Measurements from ENCODE around the gene PSAT1. TPM values are rescaled to one million over a fixed set of nuclear protein-coding genes. Genes with fewer than 3 reads are reported as not detected.

PSAT1 gene
- total and polyA plus RNA-seq, 2 of the 13 experiments (the other 11 are each of a cell fraction or from before 2014, with no cell fraction given) = 135 to 229 TPM

DNA sequence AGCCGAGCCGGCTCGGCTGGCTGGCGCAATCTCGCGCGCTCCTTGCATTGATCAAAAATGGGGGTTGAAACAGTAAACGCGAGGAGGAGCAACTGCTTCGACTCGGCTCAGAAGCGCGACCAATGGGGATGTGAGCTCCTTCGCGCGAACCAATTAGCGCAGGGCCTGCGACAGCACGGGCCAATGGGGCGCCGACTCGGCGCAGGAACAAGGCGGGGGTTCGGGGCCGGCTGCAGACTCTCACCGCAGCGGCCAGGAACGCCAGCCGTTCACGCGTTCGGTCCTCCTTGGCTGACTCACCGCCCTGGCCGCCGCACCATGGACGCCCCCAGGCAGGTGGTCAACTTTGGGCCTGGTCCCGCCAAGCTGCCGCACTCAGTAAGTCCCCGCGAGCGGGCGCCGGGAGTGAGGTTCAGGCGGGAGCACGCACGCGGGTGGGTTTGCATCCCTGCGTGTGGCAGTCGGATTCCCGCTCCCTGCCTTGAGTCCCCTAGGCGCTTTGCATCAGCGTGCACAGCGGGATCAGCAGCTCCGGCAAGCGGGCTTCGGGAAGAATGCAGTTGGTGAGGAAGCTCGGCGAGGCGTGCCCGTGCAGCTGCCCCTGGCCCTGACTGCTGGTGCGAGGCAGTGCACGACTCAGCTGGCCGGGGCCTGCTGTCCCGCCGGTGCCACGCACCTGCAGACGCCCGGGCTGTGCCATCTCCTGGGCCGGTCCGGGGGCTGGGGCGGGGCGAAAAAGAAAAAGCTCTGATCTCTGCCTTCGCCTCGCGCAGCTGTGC, at the start of gene PSAT1 (continued):
- TF ChIP-seq, protein P1, sequence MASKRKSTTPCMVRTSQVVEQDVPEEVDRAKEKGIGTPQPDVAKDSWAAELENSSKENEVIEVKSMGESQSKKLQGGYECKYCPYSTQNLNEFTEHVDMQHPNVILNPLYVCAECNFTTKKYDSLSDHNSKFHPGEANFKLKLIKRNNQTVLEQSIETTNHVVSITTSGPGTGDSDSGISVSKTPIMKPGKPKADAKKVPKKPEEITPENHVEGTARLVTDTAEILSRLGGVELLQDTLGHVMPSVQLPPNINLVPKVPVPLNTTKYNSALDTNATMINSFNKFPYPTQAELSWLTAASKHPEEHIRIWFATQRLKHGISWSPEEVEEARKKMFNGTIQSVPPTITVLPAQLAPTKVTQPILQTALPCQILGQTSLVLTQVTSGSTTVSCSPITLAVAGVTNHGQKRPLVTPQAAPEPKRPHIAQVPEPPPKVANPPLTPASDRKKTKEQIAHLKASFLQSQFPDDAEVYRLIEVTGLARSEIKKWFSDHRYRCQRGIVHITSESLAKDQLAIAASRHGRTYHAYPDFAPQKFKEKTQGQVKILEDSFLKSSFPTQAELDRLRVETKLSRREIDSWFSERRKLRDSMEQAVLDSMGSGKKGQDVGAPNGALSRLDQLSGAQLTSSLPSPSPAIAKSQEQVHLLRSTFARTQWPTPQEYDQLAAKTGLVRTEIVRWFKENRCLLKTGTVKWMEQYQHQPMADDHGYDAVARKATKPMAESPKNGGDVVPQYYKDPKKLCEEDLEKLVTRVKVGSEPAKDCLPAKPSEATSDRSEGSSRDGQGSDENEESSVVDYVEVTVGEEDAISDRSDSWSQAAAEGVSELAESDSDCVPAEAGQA (IDR thresholded peaks at IDR 0.05; ENCODE audit: low read depth) = peak; percentile 75; the same call in 1 of the 2 replicates
- TF ChIP-seq, protein P1 (CRISPR knock-in tag; IDR thresholded peaks at IDR 0.05; ENCODE audit: borderline replicate concordance) = peak; percentile 82
- TF ChIP-seq, protein P2, sequence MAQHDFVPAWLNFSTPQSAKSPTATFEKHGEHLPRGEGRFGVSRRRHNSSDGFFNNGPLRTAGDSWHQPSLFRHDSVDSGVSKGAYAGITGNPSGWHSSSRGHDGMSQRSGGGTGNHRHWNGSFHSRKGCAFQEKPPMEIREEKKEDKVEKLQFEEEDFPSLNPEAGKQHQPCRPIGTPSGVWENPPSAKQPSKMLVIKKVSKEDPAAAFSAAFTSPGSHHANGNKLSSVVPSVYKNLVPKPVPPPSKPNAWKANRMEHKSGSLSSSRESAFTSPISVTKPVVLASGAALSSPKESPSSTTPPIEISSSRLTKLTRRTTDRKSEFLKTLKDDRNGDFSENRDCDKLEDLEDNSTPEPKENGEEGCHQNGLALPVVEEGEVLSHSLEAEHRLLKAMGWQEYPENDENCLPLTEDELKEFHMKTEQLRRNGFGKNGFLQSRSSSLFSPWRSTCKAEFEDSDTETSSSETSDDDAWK (CRISPR knock-in tag; IDR thresholded peaks at IDR 0.05) = no peak
- TF ChIP-seq PHF21A (CRISPR knock-in tag; IDR thresholded peaks at IDR 0.05) = peak; percentile 51; the same call in 1 of the 2 replicates
- TF ChIP-seq SPEN (CRISPR knock-in tag; IDR thresholded peaks at IDR 0.05; ENCODE audit: low read depth) = no peak; the same call in 1 of the 2 replicates
- TF ChIP-seq YEATS4 (CRISPR knock-in tag; IDR thresholded peaks at IDR 0.05; ENCODE audit: borderline replicate concordance) = peak; percentile 83
- peak; percentile 63 for TF ChIP-seq HNRNPLL (IDR thresholded peaks at IDR 0.05; ENCODE audit: low read depth, low read length, poor library complexity, severe bottlenecking)
- no peak for TF ChIP-seq NR3C1 (CRISPR knock-in tag; IDR thresholded peaks at IDR 0.05)
- TF ChIP-seq TEAD2 (CRISPR knock-in tag; IDR thresholded peaks at IDR 0.05) = no peak
- no peak for TF ChIP-seq ZNF782 (CRISPR knock-in tag; IDR thresholded peaks at IDR 0.05; ENCODE audit: borderline replicate concordance)
- TF ChIP-seq, protein P3, sequence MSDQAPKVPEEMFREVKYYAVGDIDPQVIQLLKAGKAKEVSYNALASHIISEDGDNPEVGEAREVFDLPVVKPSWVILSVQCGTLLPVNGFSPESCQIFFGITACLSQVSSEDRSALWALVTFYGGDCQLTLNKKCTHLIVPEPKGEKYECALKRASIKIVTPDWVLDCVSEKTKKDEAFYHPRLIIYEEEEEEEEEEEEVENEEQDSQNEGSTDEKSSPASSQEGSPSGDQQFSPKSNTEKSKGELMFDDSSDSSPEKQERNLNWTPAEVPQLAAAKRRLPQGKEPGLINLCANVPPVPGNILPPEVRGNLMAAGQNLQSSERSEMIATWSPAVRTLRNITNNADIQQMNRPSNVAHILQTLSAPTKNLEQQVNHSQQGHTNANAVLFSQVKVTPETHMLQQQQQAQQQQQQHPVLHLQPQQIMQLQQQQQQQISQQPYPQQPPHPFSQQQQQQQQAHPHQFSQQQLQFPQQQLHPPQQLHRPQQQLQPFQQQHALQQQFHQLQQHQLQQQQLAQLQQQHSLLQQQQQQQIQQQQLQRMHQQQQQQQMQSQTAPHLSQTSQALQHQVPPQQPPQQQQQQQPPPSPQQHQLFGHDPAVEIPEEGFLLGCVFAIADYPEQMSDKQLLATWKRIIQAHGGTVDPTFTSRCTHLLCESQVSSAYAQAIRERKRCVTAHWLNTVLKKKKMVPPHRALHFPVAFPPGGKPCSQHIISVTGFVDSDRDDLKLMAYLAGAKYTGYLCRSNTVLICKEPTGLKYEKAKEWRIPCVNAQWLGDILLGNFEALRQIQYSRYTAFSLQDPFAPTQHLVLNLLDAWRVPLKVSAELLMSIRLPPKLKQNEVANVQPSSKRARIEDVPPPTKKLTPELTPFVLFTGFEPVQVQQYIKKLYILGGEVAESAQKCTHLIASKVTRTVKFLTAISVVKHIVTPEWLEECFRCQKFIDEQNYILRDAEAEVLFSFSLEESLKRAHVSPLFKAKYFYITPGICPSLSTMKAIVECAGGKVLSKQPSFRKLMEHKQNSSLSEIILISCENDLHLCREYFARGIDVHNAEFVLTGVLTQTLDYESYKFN (CRISPR knock-in tag; conservative IDR thresholded peaks at IDR 0.05) = no peak
- TF ChIP-seq IRF2 (CRISPR knock-in tag; IDR thresholded peaks at IDR 0.05) = no peak
- TF ChIP-seq TP53 (CRISPR knock-in tag; conservative IDR thresholded peaks at IDR 0.05) = 0 out of 2 replicates have a peak, but pooled peaks have one; percentile 30
- no peak for TF ChIP-seq DNMT3B (CRISPR knock-in tag; conservative IDR thresholded peaks at IDR 0.05)
- TF ChIP-seq MED13 (CRISPR knock-in tag; IDR thresholded peaks at IDR 0.05) = peak; percentile 71
- peak; percentile 84 for TF ChIP-seq ZNF546 (CRISPR knock-in tag; conservative IDR thresholded peaks at IDR 0.05)
- TF ChIP-seq ZNF234 (CRISPR knock-in tag; conservative IDR thresholded peaks at IDR 0.05) = 0 out of 2 replicates have a peak, but pooled peaks have one; percentile 29
- TF ChIP-seq NCOA1 (CRISPR knock-in tag; IDR thresholded peaks at IDR 0.05) = peak; percentile 76
- no peak for TF ChIP-seq ZNF101 (CRISPR knock-in tag; IDR thresholded peaks at IDR 0.05; ENCODE audit: borderline replicate concordance, low read depth)
- TF ChIP-seq BHLHE40 (IDR thresholded peaks at IDR 0.05; ENCODE audit: low read length) = no peak

Measured in HepG2 (cell line).